Measurements from ENCODE around the gene KCNJ2.

GRCh38 chr17:70119545-70119944, 49.8 kb upstream of the KCNJ2 start:
- TF ChIP-seq CTCF (IDR thresholded peaks at IDR 0.05; ENCODE audit: insufficient read depth, low read length) (no peak), REST (IDR thresholded peaks at IDR 0.05; ENCODE audit: insufficient replicate concordance, low read depth) (no peak), GABPA (IDR thresholded peaks at IDR 0.05; ENCODE audit: low read depth) (no peak), POLR2AphosphoS5 (IDR thresholded peaks at IDR 0.05; ENCODE audit: low read depth) (no peak), SPI1 (IDR thresholded peaks at IDR 0.05; ENCODE audit: borderline replicate concordance, low read depth) (no peak)
